ENCODE data around the gene EXOC3L1. TPM values are rescaled to one million over a fixed set of nuclear protein-coding genes. Genes with fewer than 3 reads are reported as not detected.

The EXOC3L1 gene
- total RNA-seq, 1 experiment from 2014 or later, result 0.30 TPM

- TF ChIP-seq EZH2 (IDR thresholded peaks at IDR 0.05), result no peak
- no peak for TF ChIP-seq POLR2AphosphoS5 (IDR thresholded peaks at IDR 0.05; ENCODE audit: low read depth, low read length)
- TF ChIP-seq EGR1 (IDR thresholded peaks at IDR 0.05; ENCODE audit: low read depth), result no peak
- no peak for TF ChIP-seq SP1 (IDR thresholded peaks at IDR 0.05; ENCODE audit: low read depth)
- no peak for TF ChIP-seq ZNF274 (IDR thresholded peaks at IDR 0.05; ENCODE audit: low read depth, low read length)
- no peak for TF ChIP-seq JUND (IDR thresholded peaks at IDR 0.05)
- no peak for TF ChIP-seq ZFX (IDR thresholded peaks at IDR 0.05)
- no peak for TF ChIP-seq REST (IDR thresholded peaks at IDR 0.05; ENCODE audit: low read depth)
- no peak for TF ChIP-seq CTCF (IDR thresholded peaks at IDR 0.05 in 2 of 3, conservative IDR thresholded peaks at IDR 0.05 in 1 of 3; ENCODE audit: borderline replicate concordance in 1 of 3, insufficient read depth in 1 of 3, low read depth in 2 of 3, low read length in 2 of 3)
- Histone ChIP-seq H2AFZ (ENCODE audit: low read depth, low read length, poor library complexity, severe bottlenecking) (no peak overlapping the region), H3K4me1 (ENCODE audit: control insufficient read depth in 1 of 2, insufficient read depth in 2 of 2, low read length in 2 of 2) (peaks cover 32 to 46% of the 10 kb centered on the region in 2 experiments), H3K9ac (ENCODE audit: low read length) (no peak overlapping the region), H3K27ac (ENCODE audit: low read depth, low read length) (no peak overlapping the region), H3K27me3 (ENCODE audit: insufficient read depth, low read length) (no peaks in the 10 kb centered on the region), H3K9me3 (ENCODE audit: control insufficient read depth in 1 of 2, insufficient read depth in 1 of 2, low read depth in 1 of 2, low read length in 2 of 2) (no peaks in the 10 kb centered on the region), H3K9me2 (ENCODE audit: insufficient read depth) (no peaks in the 10 kb centered on the region), H3K4me3 (replicated peaks in 1 of 2; ENCODE audit: low read depth in 1 of 2, low read length in 2 of 2) (no peak overlapping the region), H3K36me3 (ENCODE audit: control insufficient read depth in 1 of 2, insufficient read depth in 2 of 2, low read length in 2 of 2) (no peaks in the 10 kb centered on the region), H3K79me2 (ENCODE audit: insufficient read depth, low read length) (peaks cover 8% of the 10 kb centered on the region; the same call in 1 of the 2 replicates), H4K20me1 (ENCODE audit: insufficient read depth) (no peaks in the 10 kb centered on the region), H3K4me2 (ENCODE audit: low read length) (no peak overlapping the region)
- ChIA-PET RAD21 (ENCODE audit: low non-redundant PET in 1 of 2, low total read pairs in 2 of 2, uncharacterized antibody in 2 of 2, unreplicated experiment in 2 of 2) (no interaction called here), CTCF (interaction anchor here (1.5 to 5.6 kb wide), 2 partner anchors 9 to 150 kb away, joined by 4 to 52 read pairs; partner anchors contain the start of genes FBXL8 and TRADD), POLR2A (no interaction called here)
- ATAC-seq (no peak), DNase-seq (ENCODE audit: low read depth, low spot score) (no peak)
- intact Hi-C loops (cut with micrococcal nuclease), result no loop called here
- no TSS peak for BruUV-seq (replicated peaks)
Observed at GRCh38 chr16:67167588-67167987, 22.3 kb downstream of the EXOC3L1 start.

Measured in HCT116 (cell line).